ENCODE results near the gene IRAK4. TPM values are rescaled to one million over a fixed set of nuclear protein-coding genes. Genes with fewer than 3 reads are reported as not detected.

IRAK4 gene
- 3.3 to 4.4 TPM (median 4.1 TPM) in 5 replicates for total RNA-seq (2022; extraction: Qiagen RNA extraction)

GRCh38 chr12:43758728-43759563 lies at the start of gene IRAK4, which contains the start of gene PUS7L:
Gene IRAK4 (plus strand): TSS chr12:43758951. CDS start chr12:43768112, 9,161 bp downstream.
Gene PUS7L (minus strand): TSS chr12:43758790. CDS start chr12:43755245, 3,545 bp downstream.

DNA sequence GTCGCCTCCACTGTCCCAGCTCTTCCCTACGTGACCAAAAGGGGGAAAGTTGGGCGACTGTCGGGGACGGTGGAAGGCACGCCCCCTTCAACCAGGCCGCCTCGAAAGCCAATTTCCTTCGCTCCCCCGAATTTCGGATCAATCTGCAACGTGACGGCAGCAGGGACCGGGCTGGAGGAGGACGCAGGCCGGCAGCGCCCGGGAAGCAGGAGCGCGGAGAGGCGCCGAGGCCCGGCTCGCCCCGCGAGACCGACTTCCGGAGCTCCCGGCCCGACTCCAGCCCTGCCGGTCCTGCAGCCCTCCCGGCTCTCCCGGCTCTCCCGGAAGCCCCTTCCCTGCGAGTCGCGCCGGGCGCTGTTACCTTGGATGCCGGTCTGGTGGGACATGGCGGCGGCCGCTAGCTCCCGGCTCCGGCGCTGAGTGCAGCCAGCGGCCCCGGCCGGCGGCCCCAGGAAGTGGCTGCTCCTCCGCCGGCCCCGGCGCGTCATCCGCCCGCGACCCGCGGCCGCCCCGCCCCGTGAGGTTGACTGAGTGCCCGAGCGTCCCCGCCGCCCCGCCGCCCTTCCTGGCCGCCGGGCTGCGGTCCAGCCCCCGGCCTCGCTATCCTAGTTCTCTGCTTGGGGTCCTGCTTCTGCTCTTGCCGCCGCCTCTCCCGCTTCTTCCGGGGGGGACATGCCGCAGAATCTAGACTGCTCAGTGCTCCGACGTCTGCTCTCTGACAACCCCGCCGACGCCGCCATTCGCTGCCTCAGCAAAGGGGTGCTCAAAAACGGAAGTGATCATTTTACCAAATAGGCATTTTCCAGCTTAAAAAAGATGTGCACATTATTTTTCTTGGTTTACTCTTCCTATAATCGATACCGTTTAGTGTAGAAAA lies 47.3 kb downstream of the IRAK4 start, which contains the start of gene TWF1:
Gene TWF1 (minus strand): TSS at position 458 of the 877 bp plus-strand sequence. CDS start 72 bp downstream, at position 386.

GRCh38 chr12:43835656-43836474 lies 77.1 kb downstream of the IRAK4 start, which contains the start of gene TMEM117:
Gene TMEM117 (plus strand): TSS chr12:43836081.

Other genes with a start within 250 kb of the IRAK4 start
- gene ADAMTS20, start 206.7 kb upstream of the IRAK4 start, total RNA-seq (2022; extraction: Qiagen RNA extraction): not detected in 5 replicates
- 2.9 to 6.8 TPM (median 6.0 TPM) in 5 replicates for gene PUS7L, start 161 bp upstream of the IRAK4 start, total RNA-seq (2022; extraction: Qiagen RNA extraction)
- 60.3 to 93.5 TPM (median 81.7 TPM) in 5 replicates for gene TWF1, start 47.4 kb downstream of the IRAK4 start, total RNA-seq (2022; extraction: Qiagen RNA extraction)
- 1.6 to 2.3 TPM (median 1.9 TPM) in 5 replicates for gene TMEM117, start 77.1 kb downstream of the IRAK4 start, total RNA-seq (2022; extraction: Qiagen RNA extraction)

Measured in A549 treated with dexamethasone at 1 μM for 4 hours (cell line).